Ovary (tissue), 3 donors: ENCODE data around the gene UBE2H.

Experiments
- CTCF ChIP-seq, 3 donors: fragments of 450-650 bp in 2 of 3; fragments of 200-600 bp in 1 of 3; IDR thresholded peaks; one replicate each; pipeline versions ENCODE4 v1.5.1 to v1.8.0; 2016 to 2022; ENCODE audit warnings: antibody characterized with exemption in 3 of 3, mild to moderate bottlenecking in 1 of 3
- EP300 ChIP-seq: sonication (generic); formaldehyde crosslinking; IDR thresholded peaks from one replicate; pipeline ENCODE4 v1.6.1; 2017; ENCODE audit warnings: antibody characterized with exemption
- POLR2A ChIP-seq: fragments of 450-650 bp; IDR thresholded peaks from one replicate; pipeline ENCODE4 v1.6.1; 2017; ENCODE audit warnings: antibody characterized with exemption, mild to moderate bottlenecking, moderate library complexity
- donor health status: DM: no; HTN: no; CAD: no.

DNA sequence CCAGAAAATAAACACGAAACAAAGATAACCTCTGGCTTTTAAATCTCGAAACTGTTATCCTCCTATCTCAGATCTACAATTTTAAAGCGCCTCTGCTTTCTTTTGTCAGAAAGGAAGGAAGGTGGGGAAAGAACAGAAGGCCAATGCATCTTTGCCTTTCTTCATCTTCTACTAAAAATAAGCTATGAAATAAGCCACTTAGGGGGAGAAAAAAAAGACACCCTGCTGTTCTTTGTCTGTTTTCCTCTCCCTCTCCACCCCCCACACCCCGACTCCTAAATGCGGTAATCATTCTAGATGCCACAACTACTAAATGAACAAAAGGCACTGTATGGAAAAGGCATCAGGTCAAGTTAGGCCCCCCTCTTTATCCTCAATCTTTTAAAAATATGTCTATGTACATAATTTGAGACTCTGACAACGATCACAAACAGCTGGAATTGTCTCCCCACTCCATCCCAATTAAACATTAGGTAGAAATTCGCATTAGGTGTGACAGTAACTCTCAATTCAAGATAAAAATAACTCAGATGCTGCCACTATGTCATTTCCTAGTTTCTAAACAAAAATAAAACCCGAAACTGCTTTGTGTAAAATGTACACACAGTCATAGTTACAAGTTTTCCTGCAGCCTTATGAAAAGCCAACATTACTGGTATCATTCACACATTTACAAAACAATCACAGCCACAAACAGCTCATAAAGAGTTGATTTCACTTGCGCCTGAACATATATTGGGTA, 2.4 kb downstream of the UBE2H start:
- TF ChIP-seq CTCF (IDR thresholded peaks at IDR 0.05) (no peak), POLR2A (no peak), EP300 (no peak)
